22Rv1 (cell line): ENCODE data around the gene SESTD1.

Source experiments
- CTCF ChIP-seq: fragments of 450-650 bp; IDR thresholded peaks from 2 replicates; pipeline ENCODE4 v1.5.1; 2017; ENCODE audit warnings: mild to moderate bottlenecking
- ZFX ChIP-seq: fragments of 450-650 bp; IDR thresholded peaks from 2 replicates; pipeline ENCODE4 v1.6.1; 2017; ENCODE audit warnings: antibody characterized with exemption, borderline replicate concordance

- TF ChIP-seq CTCF, result no peak
- TF ChIP-seq ZFX, result no peak
These were observed 53.3 kb downstream of the SESTD1 start for GRCh38 chr2:179211355-179211754.
